IMR-90 (cell line): ENCODE results near the gene C11orf65. TPM values are rescaled to one million over a fixed set of nuclear protein-coding genes. Genes with fewer than 3 reads are reported as not detected.

ENCODE experiments used
- ATAC-seq: fragments of 200-7000 bp; cut with Tn5 transposase; 2 replicates; pipeline ENCODE4 v1.9.1; 2020; ENCODE audit warnings: low read depth, mild to moderate bottlenecking, moderate library complexity
- BruUV-seq: library from RNA; stranded (reverse); fragments of 400-500 nt; replicated peaks from 2 replicates; lab custom pipeline; 2021; lab: Mats Ljungman, UMichigan
- CTCF ChIA-PET: fragments of 300-600 bp; formaldehyde crosslinking; extraction: SDS; loops from one replicate; lab custom pipeline; 2021; ENCODE audit warnings: antibody characterized with exemption; lab: Yijun Ruan, JAX
- POLR2A ChIA-PET: fragments of 300-600 bp; sonication (Branson Sonifier 250); formaldehyde crosslinking; loops from one replicate; lab custom pipeline; 2022; ENCODE audit warnings: antibody characterized with exemption; ENCODE audit not compliant: unreplicated experiment; lab: Charles Lee
- DNase-seq: peaks from one replicate; pipeline ENCODE4 v3.0.0; 2013
- H2AFZ ChIP-seq: replicated peaks from 2 replicates; pipeline ENCODE3; 2013; ENCODE audit warnings: low read length, mild to moderate bottlenecking; ENCODE audit not compliant: poor library complexity
- H2AK5ac ChIP-seq: 2 replicates; pipeline ENCODE4 v1.6.1; 2013; ENCODE audit warnings: low read depth, low read length, inconsistent platforms
- H2AK9ac ChIP-seq: replicated peaks from 2 replicates; pipeline ENCODE3; 2013; ENCODE audit warnings: mild to moderate bottlenecking, low read depth, low read length, moderate library complexity; ENCODE audit not compliant: poor library complexity
- H2BK120ac ChIP-seq: 2 replicates; pipeline ENCODE4 v1.6.1; 2013; ENCODE audit warnings: low read depth, low read length, inconsistent platforms
- H2BK15ac ChIP-seq: 3 replicates; pipeline ENCODE4 v1.6.1; 2013; ENCODE audit warnings: low read depth, low read length, inconsistent platforms
- H2BK20ac ChIP-seq: 2 replicates; pipeline ENCODE4 v1.6.1; 2013; ENCODE audit warnings: low read depth, mild to moderate bottlenecking, inconsistent platforms, low read length, moderate library complexity
- H2BK5ac ChIP-seq: 2 replicates; pipeline ENCODE4 v1.6.1; 2013; ENCODE audit warnings: mild to moderate bottlenecking, low read depth, low read length, inconsistent platforms; ENCODE audit not compliant: poor library complexity, severe bottlenecking
- H3K14ac ChIP-seq: replicated peaks from 2 replicates; pipeline ENCODE4 v1.6.1; 2013; ENCODE audit warnings: low read depth, low read length, inconsistent platforms
- H3K18ac ChIP-seq: 2 replicates; pipeline ENCODE4 v1.6.1; 2013; ENCODE audit warnings: low read depth, low read length, control low read depth
- H3K23ac ChIP-seq: 2 replicates; pipeline ENCODE4 v1.6.1; 2013; ENCODE audit warnings: low read depth, low read length, inconsistent platforms
- H3K27ac ChIP-seq: 2 replicates; pipeline ENCODE4 v1.5.1; 2013; ENCODE audit warnings: mild to moderate bottlenecking, control low read depth, low read length; ENCODE audit not compliant: insufficient read depth
- H3K27me3 ChIP-seq: 2 replicates; pipeline ENCODE4 v1.6.1; 2013; ENCODE audit warnings: low read length; ENCODE audit not compliant: control insufficient read depth, insufficient read depth
- H3K36me3 ChIP-seq: 2 replicates; pipeline ENCODE4 v1.6.1; 2013; ENCODE audit warnings: low read length, mixed read lengths; ENCODE audit not compliant: control insufficient read depth, insufficient read depth
- H3K4ac ChIP-seq: 2 replicates; pipeline ENCODE4 v1.6.1; 2013; ENCODE audit warnings: low read depth, low read length, inconsistent platforms
- H3K4me1 ChIP-seq: 2 replicates; pipeline ENCODE4 v1.6.1; 2013; ENCODE audit warnings: low read length, mixed read lengths; ENCODE audit not compliant: control insufficient read depth, insufficient read depth
- H3K4me2 ChIP-seq: 2 replicates; pipeline ENCODE4 v1.6.1; 2013; ENCODE audit warnings: low read depth, mild to moderate bottlenecking, control low read depth, low read length, moderate library complexity
- H3K4me3 ChIP-seq: 2 replicates; pipeline ENCODE4 v1.5.1; 2013; ENCODE audit warnings: low read depth, mild to moderate bottlenecking, control low read depth, low read length, moderate library complexity; ENCODE audit not compliant: insufficient read depth
- H3K56ac ChIP-seq: 2 replicates; pipeline ENCODE4 v1.6.1; 2013; ENCODE audit warnings: low read length, inconsistent platforms; ENCODE audit not compliant: insufficient read depth; ENCODE audit errors: extremely low read depth
- H3K79me1 ChIP-seq, 2 experiments: 2 replicates each; pipeline ENCODE4 v1.6.1; 2013; ENCODE audit warnings: low read length in 2 of 2, inconsistent platforms in 1 of 2, low read depth in 1 of 2
- H3K9ac ChIP-seq: 2 replicates; pipeline ENCODE4 v1.6.1; 2013; ENCODE audit warnings: low read depth, low read length, control low read depth
- H3K9me1 ChIP-seq: 2 replicates; pipeline ENCODE4 v1.6.1; 2013; ENCODE audit warnings: low read length, inconsistent platforms; ENCODE audit not compliant: insufficient read depth
- H3K9me3 ChIP-seq: 2 replicates; pipeline ENCODE4 v1.6.1; 2013; ENCODE audit warnings: low read length; ENCODE audit not compliant: control insufficient read depth, insufficient read depth
- H4K20me1 ChIP-seq: 2 replicates; pipeline ENCODE4 v1.6.1; 2013; ENCODE audit warnings: low read length, inconsistent platforms; ENCODE audit not compliant: insufficient read depth
- H4K5ac ChIP-seq: 2 replicates; pipeline ENCODE4 v1.6.1; 2013; ENCODE audit warnings: mild to moderate bottlenecking, low read depth, low read length, control low read depth
- H4K8ac ChIP-seq, 2 experiments: 2 replicates each; pipeline ENCODE4 v1.6.1; 2013; ENCODE audit warnings: low read depth in 2 of 2, low read length in 2 of 2, control low read depth in 1 of 2, inconsistent platforms in 1 of 2
- H4K91ac ChIP-seq: 2 replicates; pipeline ENCODE4 v1.6.1; 2013; ENCODE audit warnings: low read depth, low read length, inconsistent platforms; ENCODE audit not compliant: insufficient read depth
- CEBPB ChIP-seq: IDR thresholded peaks from 2 replicates; pipeline ENCODE4 v1.6.1; 2012; ENCODE audit warnings: low read depth, low read length, improper control_type of control experiment
- RCOR1 ChIP-seq: IDR thresholded peaks from 2 replicates; pipeline ENCODE4 v1.6.1; 2012; ENCODE audit warnings: mild to moderate bottlenecking, low read length, improper control_type of control experiment; ENCODE audit not compliant: insufficient replicate concordance
- RFX5 ChIP-seq: IDR thresholded peaks from 2 replicates; pipeline ENCODE4 v1.8.0; 2012; ENCODE audit warnings: low read depth, mild to moderate bottlenecking, low read length, moderate library complexity
- WGBS, 2 experiments: methylation state at CpG; one replicate each; pipeline versions ENCODE4 v1.1.5 to v1.1.7; 2013; ENCODE audit warnings: missing lambda C conversion rate in 2 of 2; ENCODE audit not compliant: insufficient read length in 1 of 2; ENCODE audit errors: extremely low coverage in 2 of 2; 5-methylcytosine and 5-hydroxymethylcytosine counted together
- dilution Hi-C: fragments of 300-500 bp; cut with HindIII; formaldehyde crosslinking; loops from one replicate; pipeline ENCODE4 v1.14.3; 2018; ENCODE audit warnings: low sequenced_read_pairs; ENCODE audit not compliant: unreplicated experiment
- in situ Hi-C: fragments of 300-500 bp; cut with MboI; formaldehyde crosslinking; loops from 3 replicates; pipeline ENCODE4 v1.14.3; 2019; ENCODE audit warnings: low sequenced_read_pairs, inconsistent platforms, mixed read lengths
- intact Hi-C: fragments of 100-400 bp; cut with micrococcal nuclease; formaldehyde crosslinking; loops from 2 replicates; pipeline ENCODE4 v1.10.0; 2022
- polyA plus RNA-seq, 3 experiments: library from polyadenylated mRNA; depleted of rRNA; stranded (reverse); fragments of >200 nt; gene quantifications; 2 replicates each; pipeline ENCODE4 v1.2.3, GENCODE V29; 2012; ENCODE audit warnings: low replicate concordance in 1 of 3
- total RNA-seq: library from RNA; depleted of rRNA; stranded (reverse); fragments of >200 nt; gene quantifications from 2 replicates; pipeline ENCODE4 v1.2.3, GENCODE V29; 2012

C11orf65 gene
- total and polyA plus RNA-seq, 2 of the 4 experiments (the other 2 are of a cell fraction) = 0.12 to 0.18 TPM

- Histone ChIP-seq H3K23ac (no peak overlapping the region), H3K9me1 (no peaks in the 10 kb centered on the region), H3K9ac (no peak overlapping the region), H3K14ac (no peak overlapping the region), H2BK15ac (no peak overlapping the region), H4K8ac (no peak overlapping the region), H2BK20ac (no peak overlapping the region), H3K18ac (no peak overlapping the region), H3K4me2 (no peak overlapping the region), H4K20me1 (no peaks in the 10 kb centered on the region), H3K56ac (no peak overlapping the region), H3K4me3 (no peak overlapping the region), H3K79me1 (no peaks in the 10 kb centered on the region), H2AK5ac (no peak overlapping the region), H2BK5ac (no peak overlapping the region), H4K5ac (no peak overlapping the region), H3K9me3 (no peaks in the 10 kb centered on the region), H2AFZ (no peak overlapping the region), H4K91ac (no peak overlapping the region), H3K4me1 (no peaks in the 10 kb centered on the region), H3K27me3 (no peaks in the 10 kb centered on the region), H3K36me3 (peaks cover 17% of the 10 kb centered on the region), H3K4ac (no peak overlapping the region), H3K27ac (no peak overlapping the region), H2BK120ac (no peak overlapping the region), H2AK9ac (no peak overlapping the region)
- DNase-seq = no peak
- POLR2A ChIA-PET = no interaction called here
- intact Hi-C loops = no loop called here
- no TSS peak for BruUV-seq
- TF ChIP-seq RCOR1 (no peak), CEBPB (no peak), RFX5 (no peak)
- no peak for ATAC-seq
- in situ Hi-C loops = no loop called here
- CTCF ChIA-PET = no interaction called here
- no CpG with 5 or more reads among the region's 2 CpGs for WGBS, 2 experiments
- dilution Hi-C loops = no loop called here
Observed at GRCh38 chr11:108338750-108339149, 128.6 kb downstream of the C11orf65 start.
